Measurements from ENCODE around the gene OR56A4.

DNA sequence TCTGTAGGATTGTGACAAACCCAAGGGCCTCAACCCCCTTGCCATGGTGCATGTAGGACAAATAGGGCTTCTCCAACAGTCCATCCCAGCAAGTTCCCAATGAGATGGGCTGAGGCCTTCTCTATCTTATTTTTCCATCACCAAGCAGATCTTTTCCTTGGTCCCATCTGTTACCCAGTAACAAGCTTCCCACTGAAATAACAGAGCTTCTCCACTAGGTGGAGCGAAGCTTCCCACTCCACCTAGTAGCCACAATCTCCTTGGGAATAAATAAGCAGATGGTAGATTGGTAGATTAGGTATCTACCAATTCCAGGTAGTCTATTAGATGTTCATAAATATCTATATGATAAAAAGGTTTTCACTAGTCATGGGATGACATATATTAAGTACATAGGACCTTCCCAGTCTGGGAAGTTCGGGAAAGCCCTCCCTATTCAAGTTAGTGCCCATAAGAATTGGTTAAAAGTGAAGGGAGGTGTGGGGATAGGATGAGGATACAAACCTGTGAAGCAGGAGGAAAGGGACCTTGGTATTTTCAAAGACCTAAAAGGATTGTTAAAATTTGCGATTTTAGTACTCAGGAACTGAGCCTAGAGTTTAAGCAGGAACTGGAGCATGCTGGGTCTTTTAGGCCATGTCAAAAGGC lies 14.0 kb downstream of the OR56A4 start:
- TF ChIP-seq, protein P1, sequence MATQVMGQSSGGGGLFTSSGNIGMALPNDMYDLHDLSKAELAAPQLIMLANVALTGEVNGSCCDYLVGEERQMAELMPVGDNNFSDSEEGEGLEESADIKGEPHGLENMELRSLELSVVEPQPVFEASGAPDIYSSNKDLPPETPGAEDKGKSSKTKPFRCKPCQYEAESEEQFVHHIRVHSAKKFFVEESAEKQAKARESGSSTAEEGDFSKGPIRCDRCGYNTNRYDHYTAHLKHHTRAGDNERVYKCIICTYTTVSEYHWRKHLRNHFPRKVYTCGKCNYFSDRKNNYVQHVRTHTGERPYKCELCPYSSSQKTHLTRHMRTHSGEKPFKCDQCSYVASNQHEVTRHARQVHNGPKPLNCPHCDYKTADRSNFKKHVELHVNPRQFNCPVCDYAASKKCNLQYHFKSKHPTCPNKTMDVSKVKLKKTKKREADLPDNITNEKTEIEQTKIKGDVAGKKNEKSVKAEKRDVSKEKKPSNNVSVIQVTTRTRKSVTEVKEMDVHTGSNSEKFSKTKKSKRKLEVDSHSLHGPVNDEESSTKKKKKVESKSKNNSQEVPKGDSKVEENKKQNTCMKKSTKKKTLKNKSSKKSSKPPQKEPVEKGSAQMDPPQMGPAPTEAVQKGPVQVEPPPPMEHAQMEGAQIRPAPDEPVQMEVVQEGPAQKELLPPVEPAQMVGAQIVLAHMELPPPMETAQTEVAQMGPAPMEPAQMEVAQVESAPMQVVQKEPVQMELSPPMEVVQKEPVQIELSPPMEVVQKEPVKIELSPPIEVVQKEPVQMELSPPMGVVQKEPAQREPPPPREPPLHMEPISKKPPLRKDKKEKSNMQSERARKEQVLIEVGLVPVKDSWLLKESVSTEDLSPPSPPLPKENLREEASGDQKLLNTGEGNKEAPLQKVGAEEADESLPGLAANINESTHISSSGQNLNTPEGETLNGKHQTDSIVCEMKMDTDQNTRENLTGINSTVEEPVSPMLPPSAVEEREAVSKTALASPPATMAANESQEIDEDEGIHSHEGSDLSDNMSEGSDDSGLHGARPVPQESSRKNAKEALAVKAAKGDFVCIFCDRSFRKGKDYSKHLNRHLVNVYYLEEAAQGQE (IDR thresholded peaks at IDR 0.05; ENCODE audit: low read depth): no peak
- peak; percentile 40; the same call in 1 of the 2 replicates for TF ChIP-seq RAD21 (IDR thresholded peaks at IDR 0.05; ENCODE audit: low read depth)
- no peak for TF ChIP-seq EP300 (IDR thresholded peaks at IDR 0.05; ENCODE audit: borderline replicate concordance)
- TF ChIP-seq CREB1 (IDR thresholded peaks at IDR 0.05; ENCODE audit: low read depth): no peak
- TF ChIP-seq, protein P2, sequence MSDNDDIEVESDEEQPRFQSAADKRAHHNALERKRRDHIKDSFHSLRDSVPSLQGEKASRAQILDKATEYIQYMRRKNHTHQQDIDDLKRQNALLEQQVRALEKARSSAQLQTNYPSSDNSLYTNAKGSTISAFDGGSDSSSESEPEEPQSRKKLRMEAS (IDR thresholded peaks at IDR 0.05): no peak
- TF ChIP-seq CEBPB (IDR thresholded peaks at IDR 0.05): no peak
- no peak for TF ChIP-seq TAF1 (IDR thresholded peaks at IDR 0.05; ENCODE audit: low read depth)
